8988T (cell line): ENCODE measurements around the gene DGKD.

ENCODE experiments used
- DNase-seq: peaks from one replicate; pipeline ENCODE4 v3.0.0; 2011

DGKD gene

DNA sequence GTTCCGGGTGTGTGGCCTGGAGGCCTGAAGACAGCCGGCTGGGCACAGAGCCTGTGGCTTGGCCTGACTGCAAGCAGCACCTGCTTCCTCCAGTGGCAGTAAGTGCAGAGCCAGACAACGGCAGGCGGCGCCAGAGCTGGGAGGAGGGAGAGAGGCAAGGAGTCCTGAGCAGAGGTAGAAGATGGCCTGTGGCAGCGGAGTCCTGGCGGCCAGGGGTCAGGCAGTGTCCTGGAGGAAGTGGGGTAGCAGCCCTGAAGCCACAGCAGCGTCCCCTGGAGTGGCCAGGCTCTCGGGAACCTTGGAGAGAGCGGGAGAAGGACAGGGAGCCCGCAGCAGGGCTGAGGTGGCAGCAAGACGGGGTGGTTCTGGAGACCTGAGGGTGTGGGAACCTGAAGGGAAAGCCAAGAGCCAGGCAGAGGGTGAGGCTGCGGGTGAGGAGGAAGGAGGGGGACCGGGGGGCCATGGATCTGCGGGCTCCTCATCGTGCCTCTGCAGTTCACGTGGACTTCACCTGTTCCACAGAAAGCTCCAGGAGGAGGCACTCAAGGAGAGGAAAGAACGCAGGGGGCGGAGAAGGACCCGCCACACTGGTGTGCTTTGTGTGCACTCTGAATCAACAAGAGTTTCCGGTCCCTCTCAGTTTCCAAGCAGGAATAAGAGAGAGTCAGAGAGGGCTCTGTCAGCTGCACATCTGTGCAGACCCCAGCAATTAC, 126.4 kb downstream of the DGKD start:
- DNase-seq = no peak

DNA sequence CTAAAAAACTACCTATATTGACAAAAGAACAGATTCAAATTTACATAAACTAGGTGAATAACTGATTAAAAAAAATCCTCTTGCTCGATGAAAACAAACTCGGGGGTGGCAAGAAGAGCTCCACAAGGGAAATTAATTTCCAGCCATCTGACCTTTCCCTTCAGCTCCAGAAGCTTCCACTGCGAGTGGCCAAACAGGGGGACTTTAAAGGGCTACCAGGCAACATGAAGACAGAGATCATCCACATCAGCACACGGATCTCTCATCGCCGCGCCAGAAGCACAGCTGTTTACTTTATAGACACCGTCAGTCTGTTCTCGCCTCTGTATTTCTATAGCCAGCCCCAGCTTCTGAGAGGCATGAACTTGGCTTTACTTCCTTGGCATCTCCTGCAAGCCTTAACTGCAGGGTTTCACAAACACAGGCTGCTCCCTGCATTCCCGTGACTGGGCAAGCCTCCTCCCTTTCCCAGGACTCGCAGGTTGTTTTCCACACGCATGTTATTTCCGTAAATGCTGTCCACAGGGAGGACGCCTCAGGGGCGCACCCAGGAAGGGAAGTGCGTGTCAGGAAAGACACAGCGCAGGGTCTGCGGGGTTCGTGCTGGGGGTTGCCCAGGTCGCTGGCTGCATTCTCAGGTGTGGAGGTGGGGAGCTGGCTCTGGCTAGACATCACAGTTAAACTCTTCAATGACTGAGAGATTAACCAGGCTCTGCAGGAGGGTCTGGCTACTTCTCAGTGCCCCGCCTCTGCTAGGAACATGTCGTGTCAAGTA, 127.3 kb downstream of the DGKD start:
- no peak for DNase-seq

DNA sequence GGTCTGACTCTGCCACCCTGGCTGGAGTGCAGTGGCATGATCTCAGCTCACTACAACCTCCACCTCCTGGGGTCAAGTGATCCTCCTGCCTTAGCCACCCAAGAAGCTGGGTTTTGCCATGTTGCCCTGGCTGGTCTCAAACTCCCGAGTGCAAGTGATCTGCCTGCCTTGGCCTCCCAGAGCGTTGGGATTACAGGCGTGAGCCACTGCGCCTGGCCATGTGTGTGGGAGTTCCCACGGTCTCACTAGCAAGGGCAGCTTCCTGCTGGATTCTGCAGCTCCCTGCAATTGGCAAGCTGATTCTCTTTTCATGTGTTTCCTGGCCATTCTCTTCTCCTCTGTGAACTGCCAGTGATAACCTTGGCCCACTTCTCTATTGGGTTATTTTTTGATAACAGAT, 128.3 kb downstream of the DGKD start:
- DNase-seq = no peak

DNA sequence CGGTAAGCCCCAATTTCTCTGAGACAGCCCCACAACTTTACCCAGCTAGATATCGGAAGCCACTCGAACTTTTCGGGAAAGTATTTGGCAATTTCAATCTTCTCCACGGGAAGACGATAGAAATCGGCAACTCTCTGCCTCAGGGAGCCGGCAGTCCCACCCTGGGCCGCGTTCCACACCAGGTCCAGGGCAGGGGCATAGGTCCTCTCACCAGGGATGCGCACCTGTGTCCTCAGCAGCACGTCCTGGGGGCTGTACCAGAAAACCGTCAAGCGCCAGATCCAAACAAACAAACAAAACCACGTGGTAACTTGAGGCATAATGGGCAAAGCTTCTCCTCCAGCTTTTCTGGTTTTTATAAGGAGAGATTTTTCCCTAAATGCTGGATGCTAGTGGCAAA, 131.4 kb downstream of the DGKD start:
- DNase-seq = no peak

DNA sequence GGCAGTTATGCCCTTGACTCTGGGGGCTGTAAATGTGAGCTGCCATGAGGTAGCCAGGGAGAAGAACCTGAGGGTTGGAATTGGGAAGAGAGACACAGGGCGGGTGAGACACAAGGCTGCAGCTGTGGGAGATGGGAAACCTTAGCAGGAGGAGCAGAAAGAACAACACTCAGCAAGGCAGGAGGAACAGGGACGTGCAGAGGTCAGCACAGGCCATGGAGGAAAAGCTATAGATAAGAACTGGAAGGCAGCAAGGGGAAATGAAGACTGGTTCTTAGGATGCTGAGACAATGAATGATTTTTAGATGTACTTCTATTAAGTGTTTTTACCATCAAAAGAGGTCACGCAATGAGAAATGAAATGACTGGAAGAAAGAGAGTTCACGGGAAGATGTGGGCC, 132.1 kb downstream of the DGKD start:
- DNase-seq = no peak

DNA sequence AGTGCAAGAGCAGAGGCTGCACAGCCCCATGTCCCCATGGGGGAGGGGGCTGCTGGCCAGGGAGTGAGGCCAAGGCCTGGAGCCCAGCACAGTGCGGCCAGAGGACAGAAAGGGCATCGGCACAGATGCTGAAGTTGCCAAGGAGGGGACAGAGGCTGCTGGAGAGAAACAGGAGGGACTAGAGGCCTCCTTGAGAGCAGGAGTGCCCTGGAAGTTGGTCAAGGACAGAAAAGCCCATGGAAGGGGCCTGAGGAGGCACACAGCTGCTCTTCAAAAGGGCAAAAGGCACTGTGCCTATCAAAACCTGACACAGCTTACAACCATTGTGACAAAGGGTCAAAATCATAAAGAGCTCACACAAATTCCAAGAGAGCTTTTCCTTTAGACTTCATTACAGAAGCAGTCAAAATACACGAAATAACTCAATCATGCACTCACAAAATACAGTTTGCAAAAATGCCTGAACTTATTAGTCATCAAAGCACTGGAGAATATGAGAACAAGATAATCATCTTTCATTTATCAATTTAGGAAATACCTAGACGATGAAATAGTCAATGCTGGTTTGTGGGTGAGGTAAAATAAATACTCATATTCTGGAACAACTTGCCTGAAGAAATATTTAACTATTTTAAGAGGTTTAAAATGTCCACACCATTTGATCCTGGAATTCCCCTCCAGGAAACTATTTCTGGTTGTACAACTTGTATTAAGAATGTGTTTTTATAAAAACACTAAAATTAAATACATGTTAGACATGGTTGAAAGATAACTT, 132.7 kb downstream of the DGKD start:
- DNase-seq = no peak

DNA sequence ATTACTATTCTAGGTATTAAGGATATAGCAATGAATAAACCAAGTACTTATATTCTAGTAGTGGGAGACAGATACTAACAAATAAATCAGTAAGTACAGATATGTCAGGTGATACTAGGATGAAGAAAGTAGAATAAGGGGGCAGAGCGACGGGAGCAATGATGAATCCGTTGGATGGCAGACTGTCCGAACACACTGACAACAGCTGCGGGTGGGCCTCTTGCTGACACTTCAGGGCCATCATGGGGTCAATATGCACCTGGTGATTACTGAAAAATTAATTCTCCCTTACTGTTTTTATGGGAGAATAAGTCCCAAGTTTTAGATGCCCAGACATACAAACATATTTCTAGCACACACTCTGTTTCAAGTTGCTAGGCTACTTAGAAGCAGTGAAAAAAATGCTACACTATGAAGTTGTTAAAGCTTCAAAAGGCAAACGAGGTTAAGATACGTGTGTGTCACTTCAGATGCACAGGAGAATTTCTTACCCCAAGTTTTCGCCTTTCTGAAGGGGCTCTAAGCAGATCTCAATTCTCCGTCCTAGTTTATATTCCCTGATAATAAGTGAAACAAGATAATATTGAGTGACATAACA, 133.6 kb downstream of the DGKD start:
- no peak for DNase-seq

DNA sequence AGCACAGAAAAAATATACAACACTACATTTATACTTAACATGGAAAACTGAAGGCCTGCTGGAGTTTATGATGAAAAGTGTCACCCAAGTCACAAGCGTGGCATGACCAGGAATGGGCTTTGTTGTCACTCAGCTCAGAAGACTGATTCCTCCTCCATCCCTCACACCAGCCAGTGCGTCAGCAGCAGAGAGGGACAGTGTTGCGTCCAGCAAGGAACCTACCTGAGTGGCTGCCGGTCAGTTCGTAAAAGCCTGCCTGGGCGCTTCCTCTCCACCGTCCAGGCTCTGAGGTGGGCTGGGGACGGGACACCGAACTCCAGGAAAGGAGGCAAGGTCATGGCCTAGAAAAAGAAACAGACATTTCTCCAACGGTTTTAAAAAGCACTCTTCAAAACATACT, 134.8 kb downstream of the DGKD start:
- DNase-seq = no peak

DNA sequence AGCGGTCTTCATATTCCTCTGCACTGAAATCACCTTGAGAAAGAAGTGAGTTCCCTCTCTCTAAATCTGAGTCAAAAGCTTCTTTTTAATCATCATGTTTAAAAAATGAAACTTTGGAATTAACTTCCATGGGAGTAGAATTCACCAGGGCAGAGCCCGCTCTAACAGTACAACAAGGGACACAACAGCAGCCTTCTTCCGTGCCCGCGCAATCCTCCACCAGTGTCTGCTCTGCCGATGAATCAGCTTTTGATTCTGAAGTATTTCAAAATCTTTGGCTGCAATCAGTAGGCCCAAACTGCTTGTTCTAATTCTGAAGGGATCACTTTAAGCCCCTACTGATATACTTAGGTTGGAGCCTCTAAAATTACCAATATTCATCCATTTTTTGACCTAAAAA, 135.4 kb downstream of the DGKD start:
- DNase-seq = no peak

DNA sequence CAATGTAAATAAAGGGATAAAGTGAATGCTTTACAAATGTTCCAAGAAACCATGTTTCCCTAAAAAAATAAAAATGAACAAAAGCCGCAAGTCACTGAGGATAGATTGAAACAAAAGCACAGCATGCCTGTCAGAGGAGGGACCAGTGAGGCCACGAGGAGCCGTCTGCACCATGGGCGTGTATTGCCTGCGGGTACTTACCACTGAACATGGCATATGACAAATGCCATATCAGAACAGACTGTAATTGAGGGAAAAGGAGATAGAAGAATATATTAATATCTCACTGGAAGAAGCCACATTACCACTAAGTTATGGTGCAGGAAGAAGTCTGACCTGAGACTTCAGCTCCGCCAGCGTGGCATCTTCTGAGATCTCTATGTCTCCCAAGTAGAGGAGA, 136.5 kb downstream of the DGKD start:
- no peak for DNase-seq

DNA sequence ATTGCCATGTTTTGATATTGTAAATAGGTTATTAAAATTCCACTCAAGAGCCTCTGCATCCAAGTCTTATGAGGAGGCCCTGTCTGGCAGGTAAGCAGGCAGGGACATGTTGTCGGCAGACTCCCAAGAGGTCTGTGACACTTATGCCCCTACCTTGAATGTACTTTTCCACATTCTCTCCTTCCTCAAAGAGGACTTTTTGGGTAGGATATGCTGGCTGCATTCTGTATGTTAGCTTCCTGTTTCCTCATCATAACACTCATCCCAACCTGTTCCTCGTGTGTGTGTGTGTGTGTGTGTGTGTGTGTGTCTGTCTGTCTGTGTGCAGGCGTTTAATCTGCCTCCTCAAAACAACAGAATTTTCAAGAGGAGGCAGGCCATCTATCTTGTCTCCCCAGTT, 137.0 kb downstream of the DGKD start:
- no peak for DNase-seq

DNA sequence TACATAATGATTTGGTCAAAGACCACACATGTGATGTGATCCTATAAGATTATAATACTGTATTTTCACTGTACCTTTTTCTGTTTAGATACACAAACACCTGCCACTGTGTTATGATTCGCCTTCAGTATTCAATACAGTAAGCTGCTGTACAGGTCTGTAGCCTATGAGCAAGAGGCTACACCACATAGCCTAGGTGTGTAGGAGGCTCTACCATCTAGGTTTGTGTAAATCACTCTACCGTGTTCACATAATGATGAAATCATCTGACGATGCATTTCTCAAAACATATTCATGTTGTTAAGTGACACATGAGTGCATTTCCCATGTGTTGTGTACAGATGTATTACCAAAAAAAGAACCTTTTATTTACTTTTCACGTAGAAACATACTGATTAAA, 137.8 kb downstream of the DGKD start:
- DNase-seq = no peak

DNA sequence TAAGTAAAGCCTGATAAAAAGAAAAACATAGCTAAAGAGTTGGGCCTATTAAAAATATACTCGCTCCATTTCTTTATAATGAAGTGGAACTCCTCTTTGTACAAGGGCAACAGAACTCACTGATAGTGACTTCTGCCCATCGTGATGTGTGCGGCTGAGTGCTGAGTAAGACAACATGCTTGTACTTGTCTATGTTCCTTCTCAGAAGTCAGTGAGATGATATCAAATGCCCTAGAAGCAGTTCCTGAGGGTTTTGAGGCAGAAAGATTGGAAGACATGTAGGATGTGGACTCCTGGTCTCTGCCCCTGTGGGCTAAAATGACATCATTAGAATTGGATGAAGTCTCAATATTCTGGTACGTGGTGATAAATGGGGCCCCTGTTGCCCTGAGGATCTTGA, 138.5 kb downstream of the DGKD start:
- DNase-seq = no peak

DNA sequence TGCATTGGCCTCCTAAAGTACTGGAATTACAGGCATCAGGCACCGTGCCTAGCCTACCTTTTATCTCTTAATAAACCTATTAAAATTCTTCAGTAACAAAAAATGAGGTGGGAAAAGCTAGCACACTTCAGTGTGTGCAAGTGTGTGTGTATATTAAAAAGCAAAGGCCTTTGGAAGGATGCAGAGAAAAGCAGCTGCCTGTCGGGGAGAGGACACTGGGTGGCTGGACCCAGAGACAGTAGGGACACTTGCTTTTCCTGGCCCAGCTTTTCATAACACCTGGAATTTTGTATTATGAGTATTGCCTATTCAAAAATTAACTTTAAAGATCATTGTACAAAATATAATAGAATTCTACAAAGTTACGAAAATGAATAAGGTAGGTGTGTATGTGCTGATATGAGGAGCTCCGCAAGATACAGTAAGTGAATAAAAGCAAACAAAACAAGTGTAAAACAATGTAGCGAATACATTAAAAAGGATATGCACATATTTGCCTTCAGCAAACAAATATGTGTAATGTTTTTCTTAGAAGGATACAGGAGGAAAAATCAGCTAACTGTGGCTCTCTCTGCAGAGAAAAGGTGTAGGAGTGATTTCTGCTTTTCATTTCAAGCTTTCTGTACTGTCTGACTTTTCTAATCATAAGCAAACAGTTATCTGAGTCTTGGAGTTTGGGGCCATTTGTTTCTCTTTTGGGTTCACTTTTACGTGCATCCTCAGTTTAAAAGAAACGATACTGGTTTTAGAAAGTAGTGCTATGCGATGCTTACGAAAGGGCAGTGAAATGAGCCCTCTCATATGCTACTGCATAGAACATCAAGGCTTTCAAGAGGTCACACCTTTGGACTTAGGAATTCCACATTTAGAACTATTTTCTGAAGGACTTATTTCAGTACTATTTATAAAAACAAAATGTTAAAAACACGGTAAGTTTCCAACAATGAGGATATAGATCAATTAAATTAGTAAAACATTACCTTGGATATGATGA, 141.5 kb downstream of the DGKD start:
- no peak for DNase-seq

DNA sequence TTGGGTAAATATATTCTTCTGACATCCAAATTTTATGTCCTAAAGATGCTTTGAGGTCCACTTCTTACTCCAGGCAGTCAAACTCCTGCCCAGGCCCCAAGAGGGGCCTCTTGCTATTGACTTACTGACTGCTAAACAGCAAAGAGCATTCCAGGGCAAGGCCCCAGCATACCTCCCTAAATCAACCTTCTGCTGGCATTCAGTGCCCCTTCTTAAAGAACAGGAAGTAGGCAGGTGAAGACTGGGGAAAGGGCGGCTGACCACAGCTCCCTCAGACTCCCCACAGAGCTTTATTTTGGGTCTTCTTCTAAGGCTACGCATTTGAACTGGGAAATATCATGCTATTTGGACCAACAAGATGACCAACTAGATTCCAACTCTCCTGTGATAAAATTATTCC, 143.4 kb downstream of the DGKD start:
- DNase-seq = no peak

DNA sequence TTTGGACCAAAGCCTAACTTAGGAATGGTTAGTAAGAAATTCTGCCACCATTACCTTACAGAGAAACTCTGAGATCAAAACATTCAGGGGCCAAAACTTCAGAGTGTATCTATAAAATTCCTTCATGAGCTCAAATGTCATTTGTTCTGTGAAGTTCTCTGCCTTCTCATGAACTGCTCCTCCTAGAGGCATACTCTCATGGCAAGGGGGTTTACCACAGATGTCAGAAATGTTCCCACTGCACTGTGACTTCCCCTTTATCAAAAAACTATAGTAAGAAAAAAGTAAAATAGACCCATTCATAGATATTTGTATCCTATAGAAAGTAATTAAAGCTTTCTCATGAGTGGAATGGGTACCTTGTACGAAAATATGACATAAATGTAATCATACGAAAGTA, 143.8 kb downstream of the DGKD start:
- no peak for DNase-seq

DNA sequence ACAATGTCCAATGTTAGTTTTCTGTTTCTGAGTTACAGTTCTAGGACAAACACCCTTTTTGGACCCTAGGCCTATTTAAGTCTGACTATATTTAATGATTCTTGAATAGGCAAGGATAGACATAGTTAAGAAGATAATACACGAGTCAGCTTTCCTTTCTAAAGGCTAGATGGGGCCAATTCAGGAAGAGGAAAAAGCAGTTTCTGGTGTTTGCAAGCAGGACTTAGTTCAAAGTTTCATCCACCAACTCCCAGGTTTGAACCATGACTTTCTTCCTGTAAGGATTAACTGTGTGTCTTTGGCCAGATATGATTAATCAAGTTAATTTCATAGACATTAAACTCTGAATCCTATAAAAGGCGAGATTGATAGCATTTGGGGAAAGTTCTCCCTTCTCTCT, 145.6 kb downstream of the DGKD start:
- no peak for DNase-seq

DNA sequence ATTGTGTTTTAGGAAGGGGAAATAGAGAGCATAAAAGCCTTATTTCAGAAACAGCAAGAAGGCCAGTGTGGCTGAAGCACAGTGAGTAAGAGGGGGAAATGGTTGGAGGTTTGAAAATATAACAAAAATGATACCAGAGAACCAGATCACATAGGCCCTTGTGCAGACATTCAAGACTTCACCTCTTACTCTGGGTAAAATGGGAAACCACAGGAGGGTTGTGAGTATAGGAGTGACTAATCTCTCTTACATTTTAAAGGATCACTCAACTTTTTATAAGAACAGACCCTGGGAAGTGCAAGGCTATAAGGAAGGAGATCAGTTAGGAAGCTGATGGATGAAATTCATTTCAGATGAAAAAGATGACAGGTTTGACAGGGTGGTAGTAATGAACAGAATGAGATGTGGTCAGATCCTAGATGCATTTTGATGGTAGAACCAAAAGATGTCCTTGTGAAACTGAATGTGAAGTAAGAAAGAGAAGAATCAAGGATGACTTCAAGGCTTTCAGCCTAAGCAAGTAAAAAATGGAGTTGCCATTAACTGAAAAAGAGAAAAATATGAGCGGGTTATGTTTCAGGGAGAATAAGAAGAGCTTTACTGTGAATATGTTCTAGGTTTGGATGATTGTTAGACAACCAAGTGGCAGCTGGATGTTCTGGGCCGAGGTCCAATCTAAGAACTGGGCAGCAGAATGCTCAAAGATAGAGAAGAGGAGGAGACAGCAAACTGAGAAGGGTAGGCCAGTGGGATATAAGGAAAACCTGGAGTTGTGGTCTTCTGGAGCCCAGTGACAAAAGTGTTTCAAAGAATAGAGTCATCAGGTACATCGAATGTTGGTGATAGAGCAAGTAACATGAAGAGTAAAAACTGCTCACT, 147.1 kb downstream of the DGKD start:
- DNase-seq = no peak

DNA sequence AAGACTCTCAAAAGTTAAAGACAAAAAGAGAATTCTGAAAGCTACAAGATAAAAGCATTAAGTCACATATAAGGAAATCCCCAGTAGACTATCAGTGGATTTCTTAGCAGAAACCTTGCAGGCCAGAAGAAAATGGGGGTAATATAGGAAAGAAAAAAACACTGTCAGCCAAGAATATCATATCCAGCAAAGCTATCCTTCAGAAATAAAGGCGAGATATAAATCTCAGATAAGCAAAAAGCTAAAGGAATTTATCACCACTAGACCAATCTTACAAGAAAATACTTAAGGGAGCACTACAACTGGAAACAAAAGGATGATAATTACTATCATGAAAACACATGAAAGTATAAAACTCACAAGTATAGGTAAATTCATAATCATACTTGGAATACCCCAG, 149.2 kb downstream of the DGKD start:
- no peak for DNase-seq

DNA sequence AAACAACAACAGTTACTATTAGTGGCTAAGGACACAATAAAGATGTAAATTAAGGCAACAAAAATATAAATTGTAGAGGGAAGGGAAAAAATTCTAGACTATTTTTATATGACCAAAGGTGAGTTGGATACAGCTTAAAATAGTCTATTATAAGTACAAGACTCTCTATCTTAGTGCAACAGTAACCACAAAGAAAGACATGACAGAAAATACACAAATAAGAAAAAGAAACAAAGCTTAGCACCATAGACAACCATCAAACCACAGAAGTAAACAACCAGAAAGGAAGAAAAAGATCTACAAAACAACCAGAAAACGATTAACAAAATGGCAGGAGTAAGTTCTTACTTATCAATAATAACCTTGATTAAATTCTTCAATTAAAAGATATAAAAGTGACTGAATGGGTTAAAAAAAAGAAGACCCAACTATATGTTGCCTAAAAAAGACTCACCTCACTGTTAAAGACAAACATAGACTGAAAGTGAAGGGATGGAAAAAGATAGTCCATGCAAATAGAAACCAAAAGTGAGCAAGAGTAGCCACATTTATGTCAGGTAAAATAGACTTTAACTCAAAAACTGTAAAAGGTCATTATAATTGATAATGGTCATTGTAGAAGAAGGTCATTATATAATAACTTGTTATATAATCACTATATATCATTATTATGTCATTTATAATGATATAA, 149.8 kb downstream of the DGKD start:
- no peak for DNase-seq
